Measurements from ENCODE around the gene HYKK. TPM values are rescaled to one million over a fixed set of nuclear protein-coding genes. Genes with fewer than 3 reads are reported as not detected.

The HYKK gene
- total RNA-seq, 1 experiment from 2014 or later: 3.1 TPM

DNA sequence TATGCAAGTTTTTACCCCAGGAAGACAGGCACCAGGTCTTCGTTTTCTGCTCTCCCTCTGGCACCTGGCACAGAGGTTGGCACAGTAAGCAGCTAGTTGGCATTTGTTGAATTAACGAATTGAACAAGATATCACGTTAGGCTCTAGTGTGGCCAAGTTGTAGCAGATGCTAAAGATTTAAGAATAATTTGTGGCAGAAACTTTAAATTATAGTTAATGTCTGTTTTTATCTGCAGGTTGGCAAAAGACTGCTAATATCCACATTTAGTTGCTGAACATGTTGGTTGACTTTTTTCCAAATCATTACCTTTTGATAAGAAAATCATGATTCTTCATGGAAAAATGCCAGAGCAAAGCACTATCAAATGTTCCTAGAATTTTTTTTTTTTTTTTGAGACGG lies 66.0 kb downstream of the HYKK start:
- Histone ChIP-seq H4K20me1 (ENCODE audit: control insufficient read depth, insufficient read depth, insufficient read length) (no peaks in the 10 kb centered on the region), H2AK5ac (ENCODE audit: insufficient read length, low read length) (no peak overlapping the region)

More for the DNA sequence above, 66.0 kb downstream of the HYKK start:
- Histone ChIP-seq H2BK120ac (ENCODE audit: low read depth, low read length, poor library complexity, severe bottlenecking) (no peak overlapping the region), H4K91ac (ENCODE audit: insufficient read length, low read depth, low read length) (no peak overlapping the region), H3K23ac (ENCODE audit: insufficient read length, low read depth, low read length) (no peak overlapping the region), H3K14ac (ENCODE audit: insufficient read depth, low read length) (no peak overlapping the region), H2BK5ac (ENCODE audit: insufficient read length, low read length) (no peak overlapping the region), H3K27me3 (ENCODE audit: insufficient read depth, low read length) (no peaks in the 10 kb centered on the region), H3K23me2 (ENCODE audit: insufficient read length, low read depth, low read length, poor library complexity, severe bottlenecking) (no peaks in the 10 kb centered on the region), H2AFZ (ENCODE audit: low read length) (no peak overlapping the region), H4K8ac (replicated peaks; ENCODE audit: insufficient read length, low read depth, low read length) (no peak overlapping the region), H3T11ph (ENCODE audit: low read length) (no peak overlapping the region), H3K4me2 (ENCODE audit: insufficient read depth, insufficient read length, low read length) (no peak overlapping the region), H3K4ac (ENCODE audit: low read depth, low read length) (no peak overlapping the region), H2BK12ac (ENCODE audit: insufficient read length, low read depth, low read length) (no peak overlapping the region), H3K79me2 (ENCODE audit: insufficient read depth, low read length) (no peaks in the 10 kb centered on the region; the same call in 1 of the 2 replicates), H3K9me3 (ENCODE audit: control insufficient read depth, low read depth, low read length) (no peaks in the 10 kb centered on the region), H3K56ac (ENCODE audit: insufficient read length, low read depth, low read length) (no peak overlapping the region), H2BK20ac (ENCODE audit: low read depth, low read length, poor library complexity, severe bottlenecking) (no peak overlapping the region), H3K27ac (ENCODE audit: insufficient read length, low read depth, low read length) (no peak overlapping the region), H4K5ac (ENCODE audit: insufficient read length, low read depth, low read length) (no peak overlapping the region), H2BK15ac (ENCODE audit: low read depth, low read length) (no peak overlapping the region), H3K79me1 (ENCODE audit: insufficient read depth, low read depth, low read length, poor library complexity, severe bottlenecking) (peaks cover 7% of the 10 kb centered on the region), H3K9ac (ENCODE audit: extremely low read depth, insufficient read length, low read length) (no peak overlapping the region), H3K4me1 (ENCODE audit: insufficient read depth, low read length) (no peaks in the 10 kb centered on the region), H3K18ac (ENCODE audit: insufficient read length, low read depth, low read length) (no peak overlapping the region)
- TF ChIP-seq, protein P1, sequence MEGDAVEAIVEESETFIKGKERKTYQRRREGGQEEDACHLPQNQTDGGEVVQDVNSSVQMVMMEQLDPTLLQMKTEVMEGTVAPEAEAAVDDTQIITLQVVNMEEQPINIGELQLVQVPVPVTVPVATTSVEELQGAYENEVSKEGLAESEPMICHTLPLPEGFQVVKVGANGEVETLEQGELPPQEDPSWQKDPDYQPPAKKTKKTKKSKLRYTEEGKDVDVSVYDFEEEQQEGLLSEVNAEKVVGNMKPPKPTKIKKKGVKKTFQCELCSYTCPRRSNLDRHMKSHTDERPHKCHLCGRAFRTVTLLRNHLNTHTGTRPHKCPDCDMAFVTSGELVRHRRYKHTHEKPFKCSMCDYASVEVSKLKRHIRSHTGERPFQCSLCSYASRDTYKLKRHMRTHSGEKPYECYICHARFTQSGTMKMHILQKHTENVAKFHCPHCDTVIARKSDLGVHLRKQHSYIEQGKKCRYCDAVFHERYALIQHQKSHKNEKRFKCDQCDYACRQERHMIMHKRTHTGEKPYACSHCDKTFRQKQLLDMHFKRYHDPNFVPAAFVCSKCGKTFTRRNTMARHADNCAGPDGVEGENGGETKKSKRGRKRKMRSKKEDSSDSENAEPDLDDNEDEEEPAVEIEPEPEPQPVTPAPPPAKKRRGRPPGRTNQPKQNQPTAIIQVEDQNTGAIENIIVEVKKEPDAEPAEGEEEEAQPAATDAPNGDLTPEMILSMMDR (conservative IDR thresholded peaks at IDR 0.05): no peak
- WGBS (ENCODE audit: extremely low coverage, insufficient read length, low lambda C conversion rate): no CpG with 5 or more reads among the region's 4 CpGs
- Mint-ChIP-seq H3K27ac (no peak overlapping the region), H3K27me3 (ENCODE audit: low read depth) (no peaks in the 10 kb centered on the region), H3K4me1 (peaks cover 4 to 6% of the 10 kb centered on the region in 2 experiments; a peak in 3 of 4 replicates), H3K9me3 (no peaks in the 10 kb centered on the region), H3K4me3 (no peak overlapping the region), H3K36me3 (ENCODE audit: insufficient read depth in 1 of 3, low read depth in 3 of 3) (no peaks in the 10 kb centered on the region)
- DNase-seq: no peak
